ENCODE data around the gene CAVIN4.

GRCh38 chr9:100586093-100586492 lies 8.2 kb downstream of the CAVIN4 start:
- TF ChIP-seq EZH2 (IDR thresholded peaks at IDR 0.05) (no peak), POLR2AphosphoS5 (IDR thresholded peaks at IDR 0.05; ENCODE audit: low read depth, low read length) (no peak), CTCF (IDR thresholded peaks at IDR 0.05 in 2 of 3, conservative IDR thresholded peaks at IDR 0.05 in 1 of 3; ENCODE audit: borderline replicate concordance in 1 of 3, insufficient read depth in 1 of 3, low read depth in 2 of 3, low read length in 2 of 3) (no peak)

Data from HCT116 (cell line).